GM18907 (cell line): ENCODE data around the gene CTNNA2.
"Not testable (repeated sequence)": the region's sequence is repeated elsewhere in the genome, so short reads cannot be mapped to it uniquely, and the experiment has no call there.

Experiments used
- ATAC-seq: cut with Tn5 transposase; IDR thresholded peaks from one replicate; pipeline ENCODE4 v1.9.1; 2021; ENCODE audit warnings: mild to moderate bottlenecking, moderate library complexity; ENCODE audit not compliant: unreplicated experiment

CTNNA2 gene

DNA sequence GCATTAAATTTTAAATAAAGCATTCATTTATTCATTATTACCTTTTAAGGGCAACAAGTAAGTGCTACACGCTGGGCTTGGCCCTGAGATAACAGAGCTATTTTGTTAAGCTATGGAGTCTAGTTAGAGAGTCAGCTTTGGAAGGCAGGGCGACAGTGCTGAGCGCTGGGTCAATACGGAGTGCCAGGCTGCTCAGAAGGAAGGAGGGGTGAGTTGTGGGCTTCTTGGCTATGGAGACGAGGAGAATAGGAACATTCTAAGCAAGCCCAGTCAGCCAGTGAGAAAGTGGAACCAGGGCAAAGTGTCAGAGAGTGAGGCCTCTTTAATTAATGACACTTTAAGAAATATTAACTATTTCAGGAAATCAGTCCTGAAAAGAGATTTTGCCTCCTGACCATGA, 503.3 kb downstream of the CTNNA2 start:
- ATAC-seq, result no peak

DNA sequence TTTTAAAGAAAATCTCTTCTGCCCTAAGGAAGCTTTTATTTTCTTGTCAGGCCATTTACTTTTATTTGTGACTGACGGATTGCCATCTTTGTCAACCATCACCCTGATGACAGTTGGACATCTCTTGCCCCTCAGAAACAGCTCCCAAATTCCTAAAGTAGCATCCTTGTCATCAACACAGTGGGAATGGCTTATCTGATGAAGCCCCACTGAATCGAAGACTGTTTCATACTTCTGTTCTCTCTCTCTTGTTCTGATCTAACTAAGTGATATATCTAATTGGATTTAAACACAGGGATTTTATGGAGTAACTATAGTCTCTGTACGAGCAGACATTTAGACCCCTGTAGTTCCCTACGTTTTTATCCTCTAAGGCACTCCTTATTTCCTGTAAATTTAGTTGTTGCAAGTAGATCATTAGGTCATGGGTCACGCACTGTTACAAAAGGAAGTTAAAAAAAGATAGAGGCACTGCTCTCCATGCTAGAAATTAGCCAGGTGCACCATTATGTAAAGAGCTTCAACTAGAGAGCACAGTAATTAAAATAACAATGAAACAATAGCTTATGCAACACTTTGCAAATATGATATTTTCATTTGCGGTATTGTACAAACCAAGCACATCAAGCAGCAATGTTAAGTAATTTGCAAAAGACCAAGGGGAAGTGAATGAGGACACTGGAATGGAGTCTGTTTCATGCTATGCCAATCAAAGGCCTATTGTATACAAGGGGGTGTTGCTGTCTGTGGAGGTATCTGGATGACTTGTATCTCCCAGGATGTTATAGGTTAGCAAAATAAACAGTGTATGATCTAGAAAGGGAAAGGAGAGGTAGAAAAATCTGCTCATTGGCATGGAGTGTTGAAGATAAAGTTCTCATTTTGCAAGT, 507.0 kb downstream of the CTNNA2 start:
- ATAC-seq, result no peak

DNA sequence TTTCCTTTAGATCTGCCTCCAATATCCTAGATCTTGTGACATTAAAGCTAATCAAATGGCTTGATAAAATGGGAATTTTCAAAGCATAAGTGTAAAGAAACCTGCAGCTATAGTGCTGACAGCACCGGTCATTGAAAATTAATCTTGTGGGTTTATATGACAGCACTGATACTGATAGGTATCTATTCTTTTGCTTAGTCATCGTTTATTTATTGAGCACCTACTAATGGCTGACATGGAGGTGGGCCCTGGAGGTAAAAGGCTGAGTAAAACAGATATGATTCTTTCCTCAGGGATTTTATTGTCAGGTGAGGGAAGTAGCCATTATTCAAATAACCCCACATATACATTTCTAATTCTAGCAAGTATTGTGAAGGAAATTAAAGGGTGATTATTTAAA, 509.2 kb downstream of the CTNNA2 start:
- ATAC-seq, result no peak

DNA sequence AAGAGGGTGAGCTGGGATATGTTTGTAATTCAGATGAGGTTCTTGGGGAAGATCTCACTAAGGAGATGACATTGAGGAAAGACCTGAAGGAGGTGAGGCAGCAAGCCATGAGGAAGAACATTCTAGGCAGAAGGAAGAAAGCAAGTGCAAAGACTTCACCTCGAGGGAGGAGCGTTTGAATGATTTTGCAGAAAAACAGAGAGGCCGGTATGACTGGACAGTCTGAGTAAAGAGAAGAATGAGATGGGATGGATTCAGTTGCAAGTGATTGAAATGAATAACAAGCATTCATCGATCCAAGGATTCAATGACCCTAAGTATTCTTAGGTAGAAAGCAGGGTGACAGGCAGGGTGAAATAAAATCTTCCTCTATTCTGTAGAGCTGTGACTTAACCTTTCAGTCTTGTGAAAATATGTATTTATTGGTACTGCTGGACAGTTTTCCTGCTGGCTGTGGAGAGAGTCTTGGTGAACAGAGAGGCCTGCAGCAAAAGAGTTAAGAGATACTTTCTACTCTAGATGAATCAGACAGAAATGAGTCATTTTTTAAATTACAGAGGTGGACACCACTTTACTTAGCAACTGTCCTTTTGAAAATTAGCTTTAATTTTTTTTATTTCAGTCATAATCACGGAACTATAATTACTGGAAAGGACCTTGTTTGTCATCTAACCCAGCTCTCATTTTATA, 513.3 kb downstream of the CTNNA2 start:
- ATAC-seq, result no peak

DNA sequence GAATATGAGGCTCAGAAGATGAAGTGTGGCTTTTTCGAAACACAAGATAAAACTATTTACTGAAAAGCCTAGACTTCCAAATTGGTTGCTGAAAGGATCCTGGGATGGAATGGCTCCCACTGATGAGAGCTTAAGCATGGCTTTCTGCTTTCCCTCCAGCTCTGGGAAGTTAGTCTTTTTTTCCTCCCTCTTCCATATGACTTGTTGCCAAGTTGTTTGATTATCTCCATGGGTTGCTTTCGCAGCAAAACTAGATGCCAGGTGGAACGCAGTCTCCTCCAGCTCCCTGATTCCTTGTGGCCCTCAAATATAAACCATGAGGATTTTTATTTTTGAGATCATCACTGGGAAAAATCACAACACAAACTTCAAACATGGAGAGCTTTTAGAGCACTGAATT, 515.2 kb downstream of the CTNNA2 start:
- ATAC-seq, result no peak

DNA sequence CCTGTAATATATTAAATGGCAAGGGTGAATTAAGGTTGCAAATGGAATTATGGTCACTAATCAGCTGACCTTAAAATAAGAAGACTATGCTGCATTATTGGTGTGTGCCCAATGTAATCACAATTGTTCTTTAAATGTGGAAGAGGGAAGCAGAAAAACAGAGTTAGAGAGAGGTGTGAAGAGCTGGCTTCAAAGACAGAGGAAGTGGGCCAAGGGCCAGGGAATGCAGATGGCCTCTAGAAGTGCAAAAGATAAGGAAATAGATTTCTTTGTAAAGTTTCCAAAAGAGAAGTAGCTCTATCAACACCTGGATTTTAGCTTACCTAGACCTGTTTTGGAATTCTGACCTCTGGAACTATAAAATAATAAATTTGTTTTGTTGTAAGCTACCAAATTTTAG, 515.7 kb downstream of the CTNNA2 start:
- ATAC-seq, result no peak

DNA sequence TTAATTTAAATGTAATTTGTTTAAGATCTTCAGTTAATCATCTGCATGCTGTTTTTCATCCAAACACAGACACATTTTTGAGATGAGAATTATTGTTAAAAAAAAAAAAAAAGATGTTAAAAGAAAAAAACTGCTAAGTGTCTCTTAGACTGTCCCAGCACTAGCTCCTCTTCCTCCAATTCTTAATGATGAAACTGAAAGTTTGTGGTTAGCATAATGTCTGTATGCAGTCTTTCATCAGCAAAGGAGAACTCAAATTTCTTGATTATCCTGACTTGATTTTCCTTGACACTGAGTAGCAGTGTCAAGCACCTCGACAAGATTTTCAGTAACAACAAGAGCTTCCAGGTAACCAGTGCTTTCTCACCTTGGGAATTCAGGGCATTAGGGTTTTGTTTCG, 517.3 kb downstream of the CTNNA2 start:
- no peak for ATAC-seq

DNA sequence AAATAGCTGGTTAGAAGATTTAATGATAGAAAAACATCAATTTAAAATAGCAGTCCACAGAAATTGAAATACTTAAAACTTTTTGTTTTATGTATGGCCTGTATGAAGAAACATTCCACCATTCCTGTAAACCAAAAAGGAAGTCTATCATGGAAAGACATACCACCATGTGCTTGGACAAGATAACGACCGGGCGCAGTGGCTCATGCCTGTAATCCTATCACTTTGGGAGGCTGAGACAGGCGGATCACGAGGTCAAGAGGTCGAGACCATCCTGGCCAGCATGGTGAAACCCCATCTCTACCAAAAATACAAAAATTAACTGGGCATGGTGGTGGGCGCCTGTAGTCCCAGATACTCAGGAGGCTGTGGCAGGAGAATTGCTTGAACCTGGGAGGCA, 519.8 kb downstream of the CTNNA2 start:
- not testable (repeated sequence) for ATAC-seq

DNA sequence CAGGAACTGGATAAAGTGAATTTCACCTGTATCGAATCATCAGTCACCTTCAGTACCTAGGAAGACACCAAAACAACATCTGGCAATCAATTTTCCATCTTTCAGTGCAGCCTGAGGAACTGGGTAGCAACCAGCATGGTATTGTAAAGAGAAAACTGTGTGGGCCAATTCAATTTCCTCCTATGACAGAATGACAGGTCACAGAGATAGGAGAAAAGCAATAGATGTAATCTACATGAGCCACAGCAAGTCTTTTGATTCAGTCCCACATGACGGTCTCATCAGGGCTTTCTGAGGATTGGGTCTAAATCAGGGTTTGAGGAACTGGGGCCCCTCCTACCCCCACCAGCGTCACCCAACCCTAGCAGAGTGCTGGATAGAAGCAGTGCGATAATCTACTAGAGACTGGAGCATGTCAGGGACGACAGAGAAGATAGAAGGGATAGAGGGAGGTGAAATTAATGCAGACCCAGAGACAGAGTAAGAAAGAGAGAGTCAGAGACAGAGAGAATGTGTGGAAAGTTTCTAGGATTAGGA, 523.0 kb downstream of the CTNNA2 start:
- ATAC-seq, result no peak

DNA sequence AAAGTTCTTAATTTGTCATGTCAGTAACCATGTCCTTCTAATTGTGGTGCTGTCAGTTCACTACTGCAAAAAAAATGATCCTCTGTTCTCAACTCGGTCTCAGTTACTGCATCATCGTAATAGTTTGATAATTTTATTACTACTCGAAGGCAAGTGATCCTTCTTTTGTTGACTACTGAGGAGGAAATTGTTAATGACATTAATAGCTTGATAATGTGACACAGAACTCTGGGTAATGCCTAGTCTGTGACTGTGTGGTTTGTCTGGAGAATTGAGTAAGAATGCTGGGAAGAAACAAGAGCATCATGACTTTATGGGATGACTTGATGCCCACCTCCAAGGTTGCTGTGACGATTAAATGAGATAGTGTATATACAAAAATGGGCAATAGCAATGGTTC, 524.5 kb downstream of the CTNNA2 start:
- ATAC-seq, result no peak

DNA sequence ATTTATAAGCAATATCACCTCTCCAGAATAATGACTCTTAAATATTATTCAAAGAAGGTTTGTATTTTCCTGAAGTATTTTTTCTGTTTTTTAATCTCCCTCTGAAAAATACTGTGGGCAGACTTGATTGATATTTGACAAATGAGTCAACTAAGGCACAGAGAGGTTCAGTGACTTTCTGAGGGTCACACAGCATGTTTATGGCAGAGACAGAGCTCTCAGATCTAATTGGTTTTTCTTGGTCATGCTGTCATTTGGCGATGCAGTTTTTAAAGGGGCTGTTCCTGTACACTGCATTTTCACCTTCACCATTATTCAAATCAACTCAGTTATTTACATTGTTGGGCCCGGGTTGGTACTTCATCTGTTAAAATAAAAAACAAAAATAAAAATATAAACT, 527.4 kb downstream of the CTNNA2 start:
- ATAC-seq, result no peak

DNA sequence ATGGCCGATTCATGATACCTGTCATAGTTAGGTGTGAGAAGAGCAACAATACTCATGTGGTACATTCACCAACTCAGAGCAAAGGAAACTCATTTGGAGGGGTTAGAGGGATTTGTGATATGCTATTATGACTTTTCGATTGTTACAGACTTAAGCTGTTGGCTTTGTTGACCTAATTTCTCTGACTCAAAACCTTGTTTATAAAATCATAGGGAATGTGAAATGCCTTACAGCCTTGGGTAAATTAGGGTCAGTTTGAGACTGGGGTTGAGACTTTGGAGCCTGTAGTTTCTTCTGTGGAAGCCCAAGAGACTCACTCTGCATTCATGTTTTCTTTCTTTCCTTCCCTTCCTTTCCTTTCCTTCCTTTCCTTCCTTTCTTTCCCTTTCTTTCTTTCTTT, 529.8 kb downstream of the CTNNA2 start:
- no peak for ATAC-seq

DNA sequence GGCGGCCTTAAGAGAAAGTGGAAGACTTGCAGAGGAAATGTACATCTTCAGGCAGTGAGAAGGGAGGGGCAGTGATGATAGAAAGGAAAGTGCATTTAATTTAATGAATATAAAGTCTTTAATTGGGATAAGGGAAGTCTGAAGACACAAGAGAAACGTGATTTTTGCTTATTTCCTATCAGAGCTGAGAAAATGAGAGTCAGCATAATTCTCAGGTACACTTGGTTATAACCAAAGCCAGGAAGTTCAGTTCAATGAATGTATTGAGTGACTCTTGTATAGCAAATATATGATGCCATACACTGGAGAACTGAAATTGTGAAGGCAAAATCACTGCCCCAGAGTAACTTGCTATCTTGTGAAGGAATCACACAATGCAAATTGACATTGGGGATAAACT, 535.4 kb downstream of the CTNNA2 start:
- no peak for ATAC-seq

DNA sequence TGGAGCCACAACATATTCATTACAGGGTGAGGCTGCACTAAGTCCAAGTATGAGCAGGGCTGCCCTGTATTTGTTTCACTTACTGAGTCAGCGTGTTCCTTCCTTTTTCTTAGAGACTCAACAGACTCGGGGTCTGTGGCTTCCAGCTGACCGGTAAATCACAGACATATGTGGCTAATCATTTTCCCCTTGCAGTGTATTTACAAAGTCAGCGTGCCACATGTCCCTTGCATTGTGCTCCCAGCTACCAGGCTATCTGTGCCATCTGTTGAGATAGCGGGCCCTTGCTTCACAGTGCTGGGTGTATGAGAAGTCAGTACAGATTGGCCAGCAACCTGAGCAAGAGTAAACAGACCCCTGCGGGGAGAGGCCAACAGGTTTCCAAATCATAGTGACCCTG, 537.4 kb downstream of the CTNNA2 start:
- ATAC-seq, result no peak

DNA sequence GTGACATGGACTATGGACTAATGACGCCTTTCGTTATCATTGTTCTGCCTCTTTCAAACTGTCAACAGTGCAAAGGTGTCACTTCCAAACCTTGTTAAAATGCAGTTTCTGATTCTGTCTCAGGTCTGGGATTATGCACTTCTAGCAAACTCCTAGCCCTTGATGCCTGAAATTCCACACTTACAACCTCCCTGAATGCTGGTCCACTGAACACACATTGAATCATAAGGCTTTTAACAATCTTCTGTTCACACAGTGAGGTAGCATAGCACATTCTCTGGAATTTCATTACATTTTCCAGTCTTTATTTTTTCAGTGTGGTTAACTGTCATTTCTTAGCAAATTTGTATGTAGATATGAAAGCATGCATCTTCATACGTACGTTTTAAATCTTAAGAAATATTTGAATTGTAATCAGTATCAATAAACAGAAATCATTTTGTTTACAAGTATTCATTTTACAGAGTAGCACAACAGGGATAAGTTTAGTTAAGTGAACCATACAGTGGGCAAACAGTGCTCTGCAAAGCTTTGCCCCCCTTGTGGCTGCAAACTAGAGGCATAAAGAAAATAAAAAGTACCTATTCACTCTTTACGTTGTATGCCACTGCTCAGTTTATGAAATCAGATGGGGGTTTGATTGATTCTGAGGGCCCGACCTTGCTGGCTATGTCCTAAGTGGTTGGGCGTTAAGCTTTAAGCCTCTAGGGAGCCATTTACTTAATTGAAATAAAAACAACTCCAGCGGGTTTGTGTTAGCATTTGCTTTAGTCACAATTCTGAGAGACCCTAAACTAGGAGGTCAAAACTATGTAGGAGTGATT, 540.9 kb downstream of the CTNNA2 start:
- ATAC-seq, result no peak

DNA sequence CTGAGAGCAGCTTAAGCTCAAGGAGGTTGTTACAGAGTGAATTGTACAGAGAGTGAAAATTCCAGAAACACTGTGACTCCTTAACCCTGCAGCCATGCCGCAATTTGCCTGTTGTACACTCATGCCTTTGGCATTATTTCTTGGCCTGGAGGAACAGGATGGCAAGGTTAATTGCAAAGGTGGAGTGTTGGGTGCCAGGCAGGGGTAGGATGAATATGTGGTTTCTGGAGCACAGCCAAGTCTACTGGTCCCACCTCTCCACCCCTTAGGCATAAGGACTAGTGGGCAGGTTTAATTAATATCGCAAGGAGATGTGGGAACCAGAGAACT, 541.5 kb downstream of the CTNNA2 start:
- no peak for ATAC-seq

DNA sequence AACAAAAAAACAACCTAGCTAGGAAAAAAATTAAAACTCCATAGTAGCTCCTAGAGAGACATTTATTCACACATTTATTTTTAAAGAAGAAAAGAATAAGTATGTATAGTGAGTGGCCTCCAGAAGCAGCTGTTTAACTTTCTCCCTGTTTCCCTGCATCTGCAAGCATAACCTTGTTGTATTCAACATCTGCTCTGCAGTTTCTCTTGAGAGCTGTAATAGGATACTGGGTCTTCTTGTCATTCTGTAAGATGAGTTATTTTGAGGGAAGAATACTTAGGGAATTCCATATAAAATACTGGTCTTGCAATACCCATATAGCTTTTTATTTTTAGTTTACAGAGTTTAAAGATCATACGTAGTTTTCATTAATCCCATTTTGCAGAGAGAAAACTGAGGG, 545.1 kb downstream of the CTNNA2 start:
- no peak for ATAC-seq

DNA sequence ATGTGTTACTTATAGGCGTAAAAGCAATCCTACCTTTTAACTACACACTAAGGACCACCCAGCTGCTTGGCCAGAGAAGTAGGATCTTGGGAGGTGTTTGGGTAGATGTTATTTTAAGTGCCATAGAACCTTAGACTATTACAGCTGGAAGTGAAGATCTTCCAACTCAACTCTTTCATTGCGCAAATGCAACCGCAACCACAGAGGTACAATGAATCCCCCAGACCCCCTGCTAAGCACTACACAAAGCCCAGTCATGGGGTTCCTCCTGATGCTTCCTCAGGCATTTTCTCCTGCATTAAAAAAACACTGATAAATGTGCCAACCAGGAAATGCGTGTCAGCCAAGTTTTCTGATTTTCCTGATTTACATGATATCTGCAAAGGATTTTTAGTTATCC, 545.7 kb downstream of the CTNNA2 start:
- no peak for ATAC-seq

DNA sequence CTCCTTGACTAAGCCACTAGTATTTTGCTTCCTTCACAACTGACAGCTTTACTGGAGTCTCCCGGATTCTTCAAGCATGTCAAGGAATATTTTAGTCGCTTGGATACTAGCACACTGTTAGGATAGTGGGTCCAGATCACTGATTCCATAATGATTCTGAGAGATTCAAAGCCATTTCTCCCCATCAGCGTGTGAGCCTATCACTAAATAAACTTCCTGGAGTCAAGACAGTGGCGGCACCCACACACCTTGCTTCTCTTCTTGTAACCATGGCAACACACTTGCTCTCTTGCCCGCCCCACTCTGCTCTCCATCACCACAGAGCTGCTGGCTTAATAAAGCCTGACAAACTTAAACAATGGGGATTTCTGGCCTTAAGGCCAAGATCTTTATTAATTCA, 546.6 kb downstream of the CTNNA2 start:
- no peak for ATAC-seq

DNA sequence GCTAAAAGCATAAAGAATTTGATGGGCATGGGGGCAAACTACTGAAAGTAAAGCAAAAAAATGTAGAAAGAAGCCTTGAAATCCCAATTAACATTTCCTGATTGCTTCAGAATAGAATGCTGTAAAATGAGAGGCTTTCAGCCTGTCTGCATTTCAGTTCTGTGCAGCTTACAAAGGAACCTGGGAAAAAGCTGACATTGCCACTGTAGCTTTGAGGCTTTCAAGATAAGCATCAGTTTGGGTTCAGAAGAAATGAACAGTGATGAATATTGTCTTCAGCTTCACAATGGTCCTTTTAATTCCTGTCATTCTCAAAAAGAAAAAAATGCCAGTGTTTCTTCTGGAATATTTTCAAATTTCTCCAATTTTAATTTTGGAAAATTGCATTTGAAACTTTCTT, 549.0 kb downstream of the CTNNA2 start:
- no peak for ATAC-seq

DNA sequence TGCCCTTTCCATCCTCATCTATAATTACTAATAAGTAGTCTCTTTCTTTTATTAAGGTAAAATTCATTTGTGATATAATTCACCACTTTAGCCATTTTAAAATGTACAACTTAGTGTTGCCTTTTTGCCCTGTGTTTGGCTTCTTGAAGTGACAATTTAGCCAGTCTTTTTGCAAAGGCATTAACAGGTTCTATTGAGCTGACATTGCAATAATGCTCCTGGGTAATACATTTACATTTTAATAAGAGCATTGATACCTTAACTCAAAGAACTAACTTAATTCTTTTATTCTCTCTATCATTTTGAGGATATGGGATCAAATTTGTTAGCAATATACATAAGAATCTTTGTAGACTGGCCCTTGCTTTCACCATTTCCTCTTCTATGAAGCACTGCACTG, 549.4 kb downstream of the CTNNA2 start:
- ATAC-seq, result no peak
